GM19240 (cell line): Measurements from ENCODE around the gene BIRC5.
A peak's percentile ranks its signal among the peaks of the same experiment; 100 is the strongest.
"Not testable (repeated sequence)": the region's sequence is repeated elsewhere in the genome, so short reads cannot be mapped to it uniquely, and the experiment has no call there.

Source experiments
- DNase-seq: peaks from one replicate; pipeline ENCODE4 v3.0.0; 2011; ENCODE audit warnings: low spot score; ENCODE audit not compliant: insufficient read length

The BIRC5 gene

GRCh38 chr17:78214016-78214705 lies at the start of gene BIRC5:
BIRC5 (plus strand) TSS chr17:78214253; CDS start chr17:78214317, 64 bp downstream.
- peak; percentile 96 for DNase-seq

GRCh38 chr17:78164748-78165607 lies 49.1 kb upstream of the BIRC5 start:
- DNase-seq, result no peak

- DNase-seq, result no peak
Observed at GRCh38 chr17:78166416-78166815, 47.6 kb upstream of the BIRC5 start.

GRCh38 chr17:78168242-78168902 lies 45.7 kb upstream of the BIRC5 start, which contains the start of gene SYNGR2:
SYNGR2 (plus strand) TSS chr17:78168581; CDS start chr17:78168617, 36 bp downstream.
- peak; percentile 87 for DNase-seq

GRCh38 chr17:78168903-78169793 lies 44.9 kb upstream of the BIRC5 start:
- DNase-seq, result no peak

- DNase-seq, result no peak
Observed at GRCh38 chr17:78170692-78171590, 43.1 kb upstream of the BIRC5 start.

GRCh38 chr17:78171591-78172248 lies 42.3 kb upstream of the BIRC5 start:
- not testable (repeated sequence) for DNase-seq

GRCh38 chr17:78172249-78173051 lies 41.6 kb upstream of the BIRC5 start:
- DNase-seq, result no peak

GRCh38 chr17:78173097-78173715 lies 40.8 kb upstream of the BIRC5 start:
- DNase-seq, result no peak

GRCh38 chr17:78174346-78174869 lies 39.6 kb upstream of the BIRC5 start:
- DNase-seq, result no peak

- DNase-seq, result no peak
Observed at GRCh38 chr17:78174870-78175642, 39.0 kb upstream of the BIRC5 start.

- DNase-seq, result no peak
Observed at GRCh38 chr17:78175643-78175981, 38.4 kb upstream of the BIRC5 start.

GRCh38 chr17:78176548-78177025 lies 37.5 kb upstream of the BIRC5 start:
- DNase-seq, result no peak

- DNase-seq, result no peak
Observed at GRCh38 chr17:78179372-78179771, 34.7 kb upstream of the BIRC5 start.

GRCh38 chr17:78180083-78180482 lies 34.0 kb upstream of the BIRC5 start:
- DNase-seq, result no peak

- no peak for DNase-seq
Observed at GRCh38 chr17:78180508-78180907, 33.5 kb upstream of the BIRC5 start.

- no peak for DNase-seq
Observed at GRCh38 chr17:78182504-78182903, 31.5 kb upstream of the BIRC5 start.
